ENCODE results near the gene STXBP6. TPM values are rescaled to one million over a fixed set of nuclear protein-coding genes. Genes with fewer than 3 reads are reported as not detected.

The STXBP6 gene
- total RNA-seq, 1 experiment from 2014 or later, result 1.4 TPM

DNA sequence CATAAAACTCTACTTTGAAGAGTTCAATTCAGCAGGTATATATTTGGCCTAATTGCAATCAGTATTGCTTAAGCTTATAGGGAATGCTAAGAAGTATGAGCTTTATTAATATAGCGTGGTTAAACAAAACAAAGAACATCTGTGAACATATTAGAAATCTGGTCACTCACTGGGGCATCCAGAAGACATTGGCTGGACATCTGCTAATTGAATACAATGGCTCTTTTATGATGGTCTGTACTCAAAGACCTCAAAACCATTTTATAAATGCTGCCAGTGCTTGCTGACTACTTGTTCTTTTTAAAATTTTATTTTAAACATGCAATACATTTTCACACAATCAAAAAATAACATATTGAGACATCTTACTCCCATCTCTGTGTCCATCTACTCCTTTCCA is 173.0 kb downstream of the STXBP6 start:
- no peaks in the 10 kb centered on the region for H3K9me3 ChIP-seq
- H3K36me3 ChIP-seq, result no peaks in the 10 kb centered on the region
- no peak overlapping the region for H3K4me3 ChIP-seq
- no peaks in the 10 kb centered on the region for H3K27me3 ChIP-seq
- DNase-seq, result no peak

DNA sequence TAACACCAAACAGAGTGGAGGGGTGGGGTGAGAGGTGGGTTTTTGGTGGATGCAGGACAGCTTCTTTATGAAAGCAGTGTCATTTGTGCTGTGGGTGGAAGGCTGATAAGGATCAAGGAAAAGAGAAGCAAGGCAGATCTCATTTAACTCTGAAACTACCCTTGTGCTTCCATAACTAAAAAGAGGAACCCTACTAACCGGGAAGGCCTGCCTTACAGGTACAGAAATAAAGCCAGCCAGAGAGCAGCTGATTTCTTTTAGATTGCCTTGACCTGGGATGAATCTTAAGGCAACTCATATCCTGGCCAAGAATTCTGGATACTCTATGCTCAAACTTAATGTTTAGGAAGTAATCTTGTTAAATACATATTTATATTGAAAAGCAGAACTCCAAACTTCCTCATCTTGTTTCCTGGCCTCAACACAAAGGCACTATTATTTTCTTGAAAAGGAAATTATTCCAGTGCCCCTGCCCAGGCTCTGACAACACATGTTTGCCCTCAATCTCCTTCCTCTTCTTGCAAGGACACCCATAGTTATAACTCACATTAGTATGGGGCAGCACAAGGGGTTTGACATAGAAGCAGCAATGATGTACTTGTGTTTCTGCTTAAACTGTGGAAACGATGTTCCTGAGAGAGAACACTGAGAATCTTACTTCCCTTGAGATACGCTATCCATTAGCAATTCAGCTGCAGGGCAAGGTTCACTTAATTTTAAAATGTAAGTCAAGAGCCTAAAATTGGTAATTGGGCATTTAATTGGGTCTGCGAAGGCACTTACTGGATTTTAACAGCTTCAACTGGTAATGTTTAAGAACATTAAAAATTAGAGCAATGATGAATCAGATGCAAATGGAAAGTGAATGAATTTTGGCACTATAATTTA is 173.7 kb downstream of the STXBP6 start:
- Histone ChIP-seq H3K9me3 (no peaks in the 10 kb centered on the region), H3K36me3 (no peaks in the 10 kb centered on the region), H3K4me3 (no peak overlapping the region), H3K27me3 (no peaks in the 10 kb centered on the region)
- DNase-seq, result no peak

DNA sequence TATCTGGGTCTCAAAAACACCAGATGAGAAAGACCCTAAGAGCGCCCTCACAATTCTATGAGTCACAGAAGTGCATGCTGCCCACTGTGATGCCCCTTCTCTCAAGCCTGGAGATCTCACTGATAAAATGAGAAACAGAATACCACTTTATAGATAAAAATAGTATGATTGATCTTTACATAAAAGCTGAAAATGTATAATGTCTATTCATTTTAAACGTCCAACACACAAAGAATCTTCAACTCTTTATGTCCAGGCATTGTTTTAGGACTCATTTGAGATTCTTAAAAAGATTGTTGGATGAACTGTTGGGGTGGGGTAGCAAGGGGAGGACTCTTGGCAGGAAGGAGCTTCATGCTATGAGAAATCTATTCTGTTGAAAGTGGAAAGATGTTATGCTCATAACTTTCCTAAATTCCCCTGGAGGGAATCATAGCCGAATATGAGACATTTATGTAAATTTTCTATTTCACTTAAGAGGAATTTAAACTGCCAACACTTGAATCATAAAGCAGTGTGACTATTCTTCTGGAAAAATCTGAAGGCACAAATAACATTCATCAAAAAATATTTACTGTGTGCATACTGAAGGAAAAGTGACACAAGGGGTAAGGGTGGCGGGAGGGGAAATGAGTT is 174.6 kb downstream of the STXBP6 start:
- no peaks in the 10 kb centered on the region for H3K36me3 ChIP-seq
- DNase-seq, result no peak
- H3K4me3 ChIP-seq, result no peak overlapping the region
- no peaks in the 10 kb centered on the region for H3K27me3 ChIP-seq
- H3K9me3 ChIP-seq, result no peaks in the 10 kb centered on the region

DNA sequence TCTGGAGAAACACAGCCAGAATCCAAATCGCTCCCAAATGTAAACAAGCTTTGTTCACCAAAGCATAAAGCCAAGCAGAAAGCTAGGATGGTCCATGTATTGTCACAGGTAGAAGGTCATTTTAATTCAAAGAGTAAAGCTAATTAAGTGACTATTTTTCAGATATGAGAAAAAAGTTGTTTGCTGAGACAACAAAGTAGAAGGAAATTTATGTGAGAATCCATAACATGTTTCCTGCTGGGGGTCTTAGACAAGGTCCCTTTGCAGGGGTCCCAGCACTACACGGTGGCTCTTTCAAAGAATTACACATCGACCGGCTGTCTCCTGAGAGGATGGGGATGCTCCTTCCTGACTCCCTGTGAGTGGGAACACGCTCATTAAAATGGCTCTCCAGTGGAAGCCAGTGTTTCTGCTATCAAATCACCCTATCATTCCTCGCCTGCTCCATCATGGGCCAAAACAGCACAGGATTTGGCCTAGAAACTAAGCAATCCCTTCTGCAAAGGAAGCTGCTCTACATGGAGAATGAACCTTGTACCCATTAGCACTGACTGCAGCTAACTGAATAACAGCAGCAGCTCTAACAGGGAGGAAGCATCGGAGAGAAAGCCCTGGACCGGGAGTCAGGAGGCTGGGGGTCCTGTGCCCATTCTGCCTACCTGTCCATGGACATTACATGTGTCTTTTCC is 175.3 kb downstream of the STXBP6 start:
- DNase-seq, result no peak
- Histone ChIP-seq H3K9me3 (no peaks in the 10 kb centered on the region), H3K36me3 (no peaks in the 10 kb centered on the region), H3K4me3 (no peak overlapping the region), H3K27me3 (no peaks in the 10 kb centered on the region)

DNA sequence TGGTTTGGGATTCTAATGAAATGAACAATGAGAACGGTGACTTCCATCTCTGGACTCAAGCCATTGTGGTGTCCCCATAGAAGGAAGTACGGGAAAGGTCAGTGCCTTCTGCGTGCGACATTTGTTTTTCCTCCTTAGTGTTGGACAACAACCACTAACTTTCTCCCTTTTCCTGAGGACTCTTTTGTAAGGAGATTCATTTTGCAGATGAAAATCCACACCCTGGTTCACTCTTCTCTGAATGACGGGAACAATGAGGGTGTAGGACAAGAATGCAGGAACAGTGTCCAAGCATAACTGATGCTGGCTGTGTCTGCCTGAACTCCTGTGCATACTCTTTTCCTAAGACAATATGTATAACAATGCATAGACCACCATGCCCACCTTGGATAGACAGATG is 176.4 kb downstream of the STXBP6 start:
- H3K4me3 ChIP-seq, result no peak overlapping the region
- DNase-seq, result no peak
- H3K9me3 ChIP-seq, result no peaks in the 10 kb centered on the region
- no peaks in the 10 kb centered on the region for H3K27me3 ChIP-seq
- no peaks in the 10 kb centered on the region for H3K36me3 ChIP-seq

DNA sequence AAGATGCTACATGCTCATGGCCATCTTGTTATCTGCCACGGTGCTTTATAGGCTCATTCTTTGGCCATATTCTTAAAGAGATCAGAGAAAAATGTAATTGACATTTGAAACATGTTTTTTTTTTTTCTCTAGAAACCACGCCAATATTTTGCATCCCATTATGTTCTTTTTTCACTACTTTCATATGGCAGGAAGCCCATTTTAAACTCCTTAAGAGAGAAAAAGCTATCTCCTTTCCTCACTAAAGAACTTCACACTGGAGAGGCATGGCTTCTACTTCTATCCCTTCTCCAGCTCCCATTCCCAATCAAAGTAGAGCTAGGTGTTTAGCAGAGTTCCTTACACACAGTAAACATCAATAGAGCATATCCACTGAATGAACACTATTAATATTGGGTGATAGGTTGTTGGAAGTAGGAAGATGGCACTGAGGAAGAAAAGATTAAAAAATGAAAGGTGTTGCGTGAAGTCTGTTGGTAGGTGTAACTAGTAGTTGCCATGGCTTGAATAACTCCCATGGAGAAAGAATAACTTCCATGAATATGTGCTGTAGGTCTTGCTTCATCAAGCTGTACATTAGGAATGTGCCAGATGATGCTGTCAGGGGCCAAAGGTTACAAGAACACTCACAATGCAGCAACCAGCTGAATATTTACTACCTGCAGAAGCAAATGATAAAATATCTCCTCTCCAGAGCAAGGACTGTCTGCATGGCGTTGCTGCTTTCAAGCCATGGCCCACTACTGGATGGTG is 178.8 kb downstream of the STXBP6 start:
- no peaks in the 10 kb centered on the region for H3K27me3 ChIP-seq
- no peak overlapping the region for H3K4me3 ChIP-seq

DNA sequence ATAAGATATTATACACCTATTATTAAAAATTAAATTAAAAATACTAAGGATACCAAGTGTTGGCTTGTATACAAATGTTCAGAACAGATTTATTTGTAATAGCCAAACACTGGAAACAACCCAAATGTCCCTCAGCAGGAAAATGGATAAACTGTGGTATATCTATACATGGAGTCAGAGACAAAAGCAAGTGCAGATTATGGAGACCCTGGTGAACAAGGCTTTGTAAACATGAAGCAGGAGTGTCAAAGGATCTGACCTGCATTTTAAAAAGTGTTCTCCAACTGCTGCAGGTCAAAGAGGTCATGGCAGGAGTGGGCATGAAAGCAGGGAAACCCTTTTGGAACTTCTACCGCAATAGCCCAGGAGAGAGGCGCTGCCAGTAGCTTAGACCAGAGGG is 181.6 kb downstream of the STXBP6 start:
- no peak overlapping the region for H3K4me3 ChIP-seq
- no peaks in the 10 kb centered on the region for H3K36me3 ChIP-seq
- no peak for DNase-seq
- no peaks in the 10 kb centered on the region for H3K9me3 ChIP-seq
- no peaks in the 10 kb centered on the region for H3K27me3 ChIP-seq

More for the DNA sequence above, 178.8 kb downstream of the STXBP6 start:
- H3K36me3 ChIP-seq, result no peaks in the 10 kb centered on the region
- DNase-seq, result no peak
- H3K9me3 ChIP-seq, result no peaks in the 10 kb centered on the region

DNA sequence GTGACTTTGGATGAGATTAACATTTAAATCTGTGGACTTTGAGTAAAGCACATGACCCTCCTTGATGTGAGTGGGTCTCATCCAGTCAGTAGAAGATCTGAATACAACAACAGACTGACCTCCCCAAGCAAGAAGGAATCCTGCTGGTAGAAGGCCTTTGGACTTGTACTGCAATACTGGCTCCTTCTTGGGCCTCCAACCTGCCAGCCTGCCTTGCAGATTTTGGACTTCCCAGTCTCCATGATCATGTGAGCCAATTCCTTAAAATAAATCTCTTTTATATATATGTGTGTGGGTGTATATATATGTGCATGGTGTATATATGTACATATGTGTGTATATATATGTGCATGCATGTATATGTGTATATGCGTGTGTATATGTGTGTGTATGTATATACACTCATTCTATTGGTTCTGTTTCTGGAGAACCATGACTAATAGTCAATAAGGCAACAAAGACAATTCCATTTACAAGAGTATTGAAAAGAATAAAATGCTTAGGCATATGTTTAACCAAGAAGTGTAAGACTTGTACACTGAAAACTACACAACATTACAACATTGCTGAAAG is 183.8 kb downstream of the STXBP6 start:
- no peaks in the 10 kb centered on the region for H3K27me3 ChIP-seq
- no peak overlapping the region for H3K4me3 ChIP-seq
- H3K36me3 ChIP-seq, result no peaks in the 10 kb centered on the region
- DNase-seq, result no peak
- no peaks in the 10 kb centered on the region for H3K9me3 ChIP-seq

DNA sequence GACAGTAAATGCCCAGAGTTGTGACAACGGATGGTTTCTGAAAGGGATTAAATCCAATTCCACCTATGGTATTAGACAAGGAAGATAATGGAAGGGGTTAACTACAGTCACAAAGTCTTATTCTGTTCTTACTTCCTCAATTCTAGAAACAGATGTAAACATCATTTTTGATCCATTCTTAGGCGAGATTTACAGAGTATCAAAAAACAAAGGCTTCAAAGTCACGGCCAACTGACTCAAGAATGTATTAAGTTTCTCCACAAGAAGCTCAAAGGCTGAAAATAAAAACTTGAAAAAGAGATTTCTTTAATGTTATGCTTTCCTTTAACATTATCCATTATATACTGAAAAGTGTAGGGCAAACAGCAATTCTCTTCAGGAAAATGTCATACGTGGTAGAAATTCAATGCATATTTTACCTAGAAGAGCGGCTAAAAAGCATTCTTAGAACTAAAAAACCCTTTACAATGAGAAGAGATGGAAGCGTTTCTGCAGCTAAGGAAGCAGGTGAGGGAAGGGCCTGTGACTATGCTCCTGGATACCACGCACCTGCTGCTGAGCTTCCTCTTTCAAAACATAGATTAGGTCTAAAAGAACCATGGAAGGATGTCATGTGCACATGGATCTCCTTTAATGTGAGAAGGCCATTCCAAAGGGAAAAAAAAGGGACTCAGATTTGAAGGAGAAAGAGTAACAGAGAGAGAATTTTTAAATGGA is 185.8 kb downstream of the STXBP6 start:
- no peaks in the 10 kb centered on the region for H3K9me3 ChIP-seq
- H3K36me3 ChIP-seq, result no peaks in the 10 kb centered on the region
- DNase-seq, result no peak
- no peak overlapping the region for H3K4me3 ChIP-seq
- no peaks in the 10 kb centered on the region for H3K27me3 ChIP-seq

DNA sequence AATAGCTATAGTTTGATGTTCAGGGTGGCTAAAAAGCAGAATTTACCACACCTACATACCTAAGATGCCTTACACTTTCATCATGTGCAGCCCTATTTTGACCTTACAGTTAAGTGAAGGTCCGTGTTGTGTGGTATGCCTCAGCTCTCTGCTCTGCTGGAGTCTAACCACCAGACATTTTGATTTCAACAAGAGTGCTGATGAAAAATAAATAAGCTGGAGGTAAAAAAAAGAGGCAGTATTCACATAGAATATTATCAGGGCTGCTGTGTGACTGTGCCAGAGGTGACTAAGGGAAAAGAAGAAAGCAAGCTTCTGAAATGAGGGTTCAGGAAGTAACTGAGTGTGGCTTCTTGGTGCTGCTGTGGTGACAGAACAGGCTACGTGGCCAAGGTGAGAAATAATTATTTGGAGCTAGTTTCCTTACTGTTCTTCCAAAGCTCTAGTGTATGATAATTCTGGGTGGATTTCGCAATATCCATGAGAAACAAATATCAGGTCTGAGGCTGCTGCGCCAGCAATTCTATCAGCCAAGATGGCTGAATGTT is 188.8 kb downstream of the STXBP6 start:
- DNase-seq, result no peak
- H3K36me3 ChIP-seq, result no peaks in the 10 kb centered on the region

DNA sequence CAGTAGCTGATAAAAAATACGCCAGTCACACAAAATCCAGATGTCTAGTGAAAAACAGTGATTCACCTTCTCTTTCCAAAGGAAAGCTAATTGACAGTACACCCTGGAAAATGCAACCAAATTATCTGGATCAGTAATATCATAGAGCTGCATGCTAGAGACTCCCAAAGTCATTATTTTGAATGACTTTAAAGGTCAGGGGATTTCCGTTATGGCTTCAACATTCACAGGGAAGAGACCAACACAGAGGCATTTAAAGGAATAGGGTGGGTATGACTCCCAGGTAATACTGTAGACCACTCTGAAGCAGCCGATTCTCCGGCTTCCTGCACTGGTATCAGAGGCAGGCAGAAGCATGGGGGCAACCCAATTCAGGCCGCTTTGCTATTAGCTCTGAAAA is 190.4 kb downstream of the STXBP6 start:
- no peak for DNase-seq
- no peak overlapping the region for H3K4me3 ChIP-seq
- no peaks in the 10 kb centered on the region for H3K27me3 ChIP-seq
- H3K36me3 ChIP-seq, result no peaks in the 10 kb centered on the region
- H3K9me3 ChIP-seq, result no peaks in the 10 kb centered on the region

More for the DNA sequence above, 188.8 kb downstream of the STXBP6 start:
- Histone ChIP-seq H3K27me3 (no peaks in the 10 kb centered on the region), H3K9me3 (no peaks in the 10 kb centered on the region), H3K4me3 (no peak overlapping the region)

DNA sequence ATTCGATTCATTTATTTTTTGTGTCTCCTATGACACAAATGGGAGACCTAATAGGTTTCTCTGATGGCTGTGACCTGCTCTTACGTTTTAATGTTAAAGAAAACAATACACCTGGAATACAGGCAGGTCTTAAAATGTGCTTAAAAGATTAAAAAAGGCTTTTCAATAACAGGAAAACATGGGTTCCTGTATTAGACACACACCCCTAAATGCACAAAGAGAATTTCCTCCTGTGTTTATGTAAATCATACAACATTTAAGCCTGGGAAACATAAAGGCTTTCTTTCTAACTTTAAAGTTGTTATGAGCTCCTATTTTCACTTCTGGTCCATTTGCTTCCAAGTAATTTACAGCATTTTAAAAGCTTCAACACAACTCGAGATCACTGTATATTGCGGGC is 191.3 kb downstream of the STXBP6 start:
- no peaks in the 10 kb centered on the region for H3K9me3 ChIP-seq
- H3K27me3 ChIP-seq, result no peaks in the 10 kb centered on the region
- no peak for DNase-seq
- H3K36me3 ChIP-seq, result no peaks in the 10 kb centered on the region
- no peak overlapping the region for H3K4me3 ChIP-seq

DNA sequence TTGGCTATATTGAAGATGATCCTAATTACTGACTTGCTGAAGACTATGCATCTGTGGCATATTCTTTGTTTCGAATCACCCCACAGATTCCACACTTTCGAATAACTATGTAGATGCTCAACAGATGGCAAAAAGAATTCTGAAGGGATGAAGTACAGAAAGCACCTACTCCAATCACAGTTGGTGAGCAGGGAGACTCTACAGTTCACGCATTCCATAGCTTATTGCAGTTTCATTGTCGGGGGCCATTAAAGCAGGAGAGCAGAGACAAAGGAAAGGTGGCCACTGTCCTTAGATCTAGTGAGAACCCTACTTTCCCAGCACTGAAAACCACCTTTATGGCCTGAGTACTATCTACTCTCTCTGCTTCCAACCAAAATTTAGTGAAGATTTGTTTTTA is 191.9 kb downstream of the STXBP6 start:
- no peaks in the 10 kb centered on the region for H3K27me3 ChIP-seq
- no peak for DNase-seq
- no peak overlapping the region for H3K4me3 ChIP-seq
- H3K9me3 ChIP-seq, result no peaks in the 10 kb centered on the region
- H3K36me3 ChIP-seq, result no peaks in the 10 kb centered on the region

DNA sequence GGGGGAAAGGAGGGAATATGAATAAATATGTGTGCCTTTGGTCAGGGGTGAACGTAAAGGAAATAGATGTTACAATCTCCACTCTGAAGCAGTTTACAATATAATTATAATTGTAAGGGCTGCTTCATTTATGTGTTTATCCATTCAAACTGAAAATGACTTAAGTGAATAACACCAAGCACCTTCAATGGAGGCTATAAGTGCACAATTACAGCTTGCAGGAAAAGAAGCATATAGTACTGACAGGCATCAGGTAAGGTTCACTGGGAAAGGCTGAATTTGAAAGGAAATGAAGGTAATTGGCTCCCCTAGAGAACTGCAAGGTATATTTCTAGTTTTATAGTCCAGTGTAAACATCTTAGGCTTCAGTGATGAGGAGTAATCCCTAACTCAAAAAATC is 192.7 kb downstream of the STXBP6 start:
- Histone ChIP-seq H3K36me3 (no peaks in the 10 kb centered on the region), H3K27me3 (no peaks in the 10 kb centered on the region), H3K4me3 (no peak overlapping the region), H3K9me3 (no peaks in the 10 kb centered on the region)
- no peak for DNase-seq

DNA sequence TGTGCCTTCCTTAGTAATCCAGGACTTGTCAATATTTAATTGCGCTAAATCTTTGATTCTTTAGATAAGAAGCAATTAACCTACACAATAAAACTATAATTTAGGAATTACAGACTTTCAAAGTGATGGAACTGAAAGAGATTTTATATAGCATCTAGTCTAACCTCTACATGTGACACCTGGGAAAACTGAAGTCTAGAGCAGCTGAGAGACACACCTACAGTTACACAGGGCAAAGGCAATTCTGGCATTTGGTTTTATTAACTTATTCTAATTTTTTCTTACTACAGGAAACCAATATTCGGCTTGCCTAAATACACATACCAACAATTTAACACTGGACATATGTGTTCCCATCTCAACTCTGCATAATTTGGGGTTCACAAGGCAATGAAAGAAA is 196.5 kb downstream of the STXBP6 start:
- Histone ChIP-seq H3K9me3 (no peaks in the 10 kb centered on the region), H3K27me3 (no peaks in the 10 kb centered on the region), H3K36me3 (no peaks in the 10 kb centered on the region), H3K4me3 (no peak overlapping the region)
- no peak for DNase-seq

All from MG63 (cell line).